Adipocyte (in vitro differentiated cells): ENCODE results near the gene ZNF638.

Source experiments
- DNase-seq: peaks from one replicate; pipeline ENCODE4 v3.0.0-alpha.2; 2015; ENCODE audit warnings: low read depth
- H3K27me3 ChIP-seq: replicated peaks from 2 replicates; pipeline ENCODE4 v1.7.0; 2013; ENCODE audit warnings: mild to moderate bottlenecking, low read length, moderate library complexity; ENCODE audit not compliant: control insufficient read depth, insufficient read depth
- H3K36me3 ChIP-seq: 2 replicates; pipeline ENCODE4 v1.7.0; 2013; ENCODE audit warnings: low read length, mild to moderate bottlenecking, moderate library complexity; ENCODE audit not compliant: control insufficient read depth, insufficient read depth, severe bottlenecking
- H3K4me1 ChIP-seq: 2 replicates; pipeline ENCODE4 v1.7.0; 2013; ENCODE audit warnings: mild to moderate bottlenecking, low read length, moderate library complexity; ENCODE audit not compliant: control insufficient read depth, insufficient read depth
- H3K4me3 ChIP-seq: 2 replicates; pipeline ENCODE4 v1.7.0; 2013; ENCODE audit warnings: mild to moderate bottlenecking, low read length, moderate library complexity
- H3K9ac ChIP-seq: 2 replicates; pipeline ENCODE4 v1.7.0; 2013; ENCODE audit warnings: mild to moderate bottlenecking, low read length, moderate library complexity
- H3K9me3 ChIP-seq: 2 replicates; pipeline ENCODE4 v1.7.0; 2013; ENCODE audit warnings: mild to moderate bottlenecking, low read length, moderate library complexity; ENCODE audit not compliant: control insufficient read depth

The ZNF638 gene

DNA sequence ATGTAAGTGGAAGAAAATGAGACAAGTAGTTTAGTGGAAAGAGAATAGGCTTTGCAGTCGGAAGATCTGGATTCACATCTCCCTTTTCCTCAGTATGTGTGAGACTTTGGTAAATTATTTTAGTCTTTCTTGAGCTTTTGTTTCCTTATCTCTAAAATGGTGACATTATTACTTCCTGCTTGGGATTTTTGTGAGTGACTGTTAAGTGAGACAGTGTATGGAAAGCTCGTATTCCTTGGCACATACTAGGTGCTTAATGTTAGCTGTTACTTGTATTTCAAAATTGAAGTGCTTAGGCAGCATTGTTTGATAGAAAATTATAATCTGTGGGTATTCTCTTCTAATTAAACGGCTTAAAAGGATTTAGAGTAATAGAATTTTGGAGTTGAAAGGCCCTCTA lies 2.0 kb downstream of the ZNF638 start:
- H3K9ac ChIP-seq = peak overlapping the region; percentile 99
- DNase-seq = peak; percentile 7
- no peaks in the 10 kb centered on the region for H3K27me3 ChIP-seq
- peaks cover 47% of the 10 kb centered on the region for H3K4me1 ChIP-seq
- H3K36me3 ChIP-seq = peaks cover 2% of the 10 kb centered on the region
- no peaks in the 10 kb centered on the region for H3K9me3 ChIP-seq
- peak overlapping the region; percentile 99 for H3K4me3 ChIP-seq

DNA sequence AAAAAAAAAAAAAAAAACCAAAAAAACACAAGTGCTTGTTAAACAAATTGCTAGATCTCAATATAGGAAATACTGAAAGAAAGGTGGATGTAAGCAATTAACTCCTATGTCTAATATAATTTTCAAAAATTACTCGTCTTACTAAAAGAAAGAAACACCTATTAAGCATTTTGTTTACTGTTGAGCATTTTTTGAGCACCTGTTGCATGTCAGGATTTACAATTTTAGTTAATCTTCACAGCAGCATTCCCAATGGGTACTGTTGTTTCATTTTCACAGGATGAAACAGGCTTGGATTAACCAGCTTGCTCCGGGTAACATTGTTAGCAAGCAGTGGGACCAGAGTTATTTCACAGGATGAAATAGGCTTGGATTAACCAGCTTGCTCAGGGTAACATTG lies 4.8 kb downstream of the ZNF638 start:
- H3K27me3 ChIP-seq = no peaks in the 10 kb centered on the region
- no peak for DNase-seq
- no peaks in the 10 kb centered on the region for H3K9me3 ChIP-seq
- peak overlapping the region; percentile 58 for H3K4me3 ChIP-seq
- peak overlapping the region; percentile 31 for H3K9ac ChIP-seq
- H3K36me3 ChIP-seq = peaks cover 2% of the 10 kb centered on the region
- peaks cover 62% of the 10 kb centered on the region for H3K4me1 ChIP-seq

DNA sequence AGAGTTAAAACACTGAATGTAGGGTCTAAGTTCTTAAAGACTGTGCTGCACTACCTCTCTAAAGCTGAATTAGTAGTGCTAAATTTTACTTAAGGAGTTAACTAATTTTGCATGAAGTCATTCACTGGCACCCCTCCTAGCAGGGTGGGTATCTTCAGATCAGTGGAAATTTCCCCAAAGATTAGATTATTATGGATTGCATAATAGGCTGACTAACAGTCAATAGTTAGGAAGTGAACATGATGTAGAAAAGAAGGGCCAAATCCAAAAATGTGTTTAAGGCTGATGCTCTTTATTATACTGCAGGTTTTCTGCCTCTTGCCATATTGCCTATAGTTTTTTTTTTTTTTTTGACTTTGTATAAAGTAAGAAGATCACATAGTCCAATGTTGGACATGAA lies 5.2 kb downstream of the ZNF638 start:
- H3K4me3 ChIP-seq = peak overlapping the region; percentile 58
- peaks cover 66% of the 10 kb centered on the region for H3K4me1 ChIP-seq
- peak overlapping the region; percentile 31 for H3K9ac ChIP-seq
- peak; percentile 75 for DNase-seq
- H3K9me3 ChIP-seq = no peaks in the 10 kb centered on the region
- peaks cover 2% of the 10 kb centered on the region for H3K36me3 ChIP-seq
- H3K27me3 ChIP-seq = no peaks in the 10 kb centered on the region

GRCh38 chr2:71337776-71338175 lies 6.2 kb downstream of the ZNF638 start:
- Histone ChIP-seq H3K27me3 (no peaks in the 10 kb centered on the region), H3K9ac (no peak overlapping the region), H3K4me3 (no peak overlapping the region), H3K9me3 (no peaks in the 10 kb centered on the region), H3K4me1 (peaks cover 66% of the 10 kb centered on the region), H3K36me3 (peaks cover 2% of the 10 kb centered on the region)
- DNase-seq = no peak

DNA sequence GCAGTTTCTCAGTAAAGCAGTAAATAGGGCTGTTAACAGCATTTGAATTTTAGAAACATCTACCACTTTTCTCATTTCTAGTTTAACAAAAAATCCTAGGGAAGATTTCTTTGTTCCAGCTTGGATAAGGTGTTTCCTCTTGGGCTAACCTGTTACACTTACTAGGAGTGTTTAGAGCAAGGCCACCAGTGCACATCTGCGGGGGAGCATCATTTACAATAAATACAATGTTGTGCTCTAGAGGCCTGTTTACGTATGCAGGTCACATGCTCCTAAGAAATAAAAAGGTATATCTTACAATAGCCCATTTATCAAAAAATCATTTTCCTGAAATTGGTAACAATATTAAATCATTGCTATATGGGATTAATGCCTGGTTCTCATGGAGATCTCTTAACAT lies 8.1 kb downstream of the ZNF638 start:
- no peaks in the 10 kb centered on the region for H3K9me3 ChIP-seq
- peaks cover 7% of the 10 kb centered on the region for H3K36me3 ChIP-seq
- DNase-seq = no peak

DNA sequence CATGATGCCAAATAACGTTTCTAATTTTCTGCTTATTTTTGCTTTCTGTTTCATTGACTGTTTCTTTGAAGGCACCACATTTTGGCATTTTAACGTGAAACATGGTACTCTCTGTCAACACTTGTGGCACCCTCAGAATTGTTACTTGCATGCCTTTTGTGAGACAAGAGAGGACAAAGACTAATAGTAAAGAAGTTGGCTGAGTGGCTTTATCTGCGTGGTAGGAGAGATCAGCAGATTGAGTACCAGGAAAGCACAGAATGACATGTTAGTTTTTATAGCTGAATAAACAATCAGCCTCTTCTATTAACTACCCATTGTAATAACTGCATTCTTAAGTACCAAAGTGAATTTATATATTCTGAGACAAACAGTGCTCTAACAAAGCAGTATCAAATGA lies 8.6 kb downstream of the ZNF638 start:
- Histone ChIP-seq H3K4me3 (no peak overlapping the region), H3K4me1 (peaks cover 51% of the 10 kb centered on the region), H3K9me3 (no peaks in the 10 kb centered on the region), H3K36me3 (peaks cover 7% of the 10 kb centered on the region), H3K9ac (no peak overlapping the region), H3K27me3 (no peaks in the 10 kb centered on the region)
- no peak for DNase-seq

More for the DNA sequence above, 8.1 kb downstream of the ZNF638 start:
- Histone ChIP-seq H3K27me3 (no peaks in the 10 kb centered on the region), H3K9ac (no peak overlapping the region), H3K4me3 (no peak overlapping the region), H3K4me1 (peaks cover 56% of the 10 kb centered on the region)

- no peak for DNase-seq
- H3K4me3 ChIP-seq = no peak overlapping the region
- peaks cover 4% of the 10 kb centered on the region for H3K36me3 ChIP-seq
Measured at GRCh38 chr2:71341645-71342044, 10.1 kb downstream of the ZNF638 start.

DNA sequence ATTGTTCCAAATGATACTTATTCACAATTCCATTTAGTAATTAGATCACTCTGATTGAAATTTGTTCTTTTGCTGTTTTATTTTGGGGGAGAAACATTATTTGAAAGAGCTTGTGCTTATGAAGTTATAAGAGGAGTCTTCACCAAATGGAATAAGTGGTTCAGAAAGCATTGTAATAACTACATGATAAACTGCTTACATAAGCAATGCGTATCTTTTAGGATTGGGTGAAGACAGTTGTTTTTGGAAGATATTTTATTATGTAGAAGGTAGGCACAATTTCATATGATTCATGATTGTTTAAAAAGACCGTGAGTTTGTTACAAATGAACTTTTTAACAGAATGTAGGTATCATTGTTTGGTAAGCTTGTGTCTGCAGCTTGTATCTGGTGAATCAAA lies 14.5 kb downstream of the ZNF638 start:
- Histone ChIP-seq H3K36me3 (peaks cover 28% of the 10 kb centered on the region), H3K9me3 (no peaks in the 10 kb centered on the region), H3K9ac (no peak overlapping the region), H3K4me3 (no peak overlapping the region), H3K4me1 (peaks cover 10% of the 10 kb centered on the region), H3K27me3 (no peaks in the 10 kb centered on the region)
- DNase-seq = no peak

More at GRCh38 chr2:71341645-71342044, 10.1 kb downstream of the ZNF638 start:
- Histone ChIP-seq H3K4me1 (peaks cover 40% of the 10 kb centered on the region), H3K27me3 (no peaks in the 10 kb centered on the region), H3K9ac (no peak overlapping the region), H3K9me3 (no peaks in the 10 kb centered on the region)

DNA sequence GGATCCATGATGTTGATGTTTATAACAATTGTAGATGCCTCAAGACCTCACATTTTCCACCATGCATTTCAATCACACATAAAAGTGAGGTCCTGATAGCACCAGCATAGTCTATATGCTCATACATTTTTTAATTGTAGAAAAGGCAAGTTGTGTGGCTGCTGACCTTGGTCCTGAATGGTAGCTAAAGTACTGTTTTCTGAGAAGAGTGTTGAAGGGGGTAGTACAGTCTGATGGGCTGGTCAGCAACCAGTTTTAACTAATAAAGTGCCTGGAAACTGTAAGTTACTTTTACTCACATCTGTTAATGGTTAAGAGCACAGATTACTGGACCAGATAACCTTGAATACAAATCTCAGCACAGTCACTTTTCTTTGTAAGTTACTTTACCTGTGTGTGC lies 15.9 kb downstream of the ZNF638 start:
- peak; percentile 46 for DNase-seq
- Histone ChIP-seq H3K4me1 (peaks cover 4% of the 10 kb centered on the region), H3K4me3 (no peak overlapping the region), H3K9me3 (no peaks in the 10 kb centered on the region), H3K36me3 (peaks cover 29% of the 10 kb centered on the region), H3K9ac (no peak overlapping the region), H3K27me3 (no peaks in the 10 kb centered on the region)

GRCh38 chr2:71348302-71348701 lies 16.7 kb downstream of the ZNF638 start:
- no peaks in the 10 kb centered on the region for H3K27me3 ChIP-seq
- DNase-seq = peak; percentile 58
- no peak overlapping the region for H3K4me3 ChIP-seq
- no peaks in the 10 kb centered on the region for H3K9me3 ChIP-seq
- H3K36me3 ChIP-seq = peaks cover 28% of the 10 kb centered on the region
- H3K9ac ChIP-seq = no peak overlapping the region
- peaks cover 6% of the 10 kb centered on the region for H3K4me1 ChIP-seq

GRCh38 chr2:71353248-71353647 lies 21.7 kb downstream of the ZNF638 start:
- H3K27me3 ChIP-seq = no peaks in the 10 kb centered on the region
- peaks cover 13% of the 10 kb centered on the region for H3K4me1 ChIP-seq
- DNase-seq = no peak
- H3K4me3 ChIP-seq = no peak overlapping the region
- peaks cover 57% of the 10 kb centered on the region for H3K36me3 ChIP-seq
- no peak overlapping the region for H3K9ac ChIP-seq
- no peaks in the 10 kb centered on the region for H3K9me3 ChIP-seq

- H3K27me3 ChIP-seq = no peaks in the 10 kb centered on the region
- peak; percentile 27 for DNase-seq
- H3K36me3 ChIP-seq = peaks cover 91% of the 10 kb centered on the region
- peaks cover 9% of the 10 kb centered on the region for H3K4me1 ChIP-seq
- H3K9ac ChIP-seq = no peak overlapping the region
- no peak overlapping the region for H3K4me3 ChIP-seq
- H3K9me3 ChIP-seq = no peaks in the 10 kb centered on the region
Measured at GRCh38 chr2:71358931-71359671, 27.5 kb downstream of the ZNF638 start.
